HG02798 (cell line): ENCODE data around the gene ZDHHC21.

ENCODE experiments used
- ATAC-seq: cut with Tn5 transposase; IDR thresholded peaks from one replicate; pipeline ENCODE4 v1.9.1; 2021; ENCODE audit warnings: mild to moderate bottlenecking; ENCODE audit not compliant: unreplicated experiment, poor library complexity

Gene ZDHHC21

GRCh38 chr9:14618836-14619420, 74.3 kb downstream of the ZDHHC21 start:
- no peak for ATAC-seq

GRCh38 chr9:14616188-14616982, 76.8 kb downstream of the ZDHHC21 start:
- ATAC-seq, result peak; percentile 90

- no peak for ATAC-seq
Measured at GRCh38 chr9:14608540-14608939, 84.7 kb downstream of the ZDHHC21 start.

- ATAC-seq, result no peak
Measured at GRCh38 chr9:14597171-14597799, 95.9 kb downstream of the ZDHHC21 start.

- ATAC-seq, result no peak
Measured at GRCh38 chr9:14593406-14593805, 99.8 kb downstream of the ZDHHC21 start.

GRCh38 chr9:14591411-14591810, 101.8 kb downstream of the ZDHHC21 start:
- ATAC-seq, result no peak

- ATAC-seq, result peak; percentile 99
Measured at GRCh38 chr9:14585730-14586473, 107.3 kb downstream of the ZDHHC21 start.

- ATAC-seq, result no peak
Measured at GRCh38 chr9:14584571-14584970, 108.7 kb downstream of the ZDHHC21 start.

- ATAC-seq, result no peak
Measured at GRCh38 chr9:14578030-14578429, 115.2 kb downstream of the ZDHHC21 start.

GRCh38 chr9:14574173-14574572, 119.1 kb downstream of the ZDHHC21 start:
- no peak for ATAC-seq

GRCh38 chr9:14573319-14573718, 119.9 kb downstream of the ZDHHC21 start:
- no peak for ATAC-seq

GRCh38 chr9:14565352-14566016, 127.7 kb downstream of the ZDHHC21 start:
- ATAC-seq, result no peak

- no peak for ATAC-seq
Measured at GRCh38 chr9:14563902-14564624, 129.2 kb downstream of the ZDHHC21 start.

GRCh38 chr9:14561929-14562405, 131.3 kb downstream of the ZDHHC21 start:
- ATAC-seq, result no peak
